ENCODE measurements around the gene MBLAC1.
A peak's percentile ranks its signal among the peaks of the same experiment; 100 is the strongest.
"Not testable (repeated sequence)": the region's sequence is repeated elsewhere in the genome, so short reads cannot be mapped to it uniquely, and the experiment has no call there.

The MBLAC1 gene

DNA sequence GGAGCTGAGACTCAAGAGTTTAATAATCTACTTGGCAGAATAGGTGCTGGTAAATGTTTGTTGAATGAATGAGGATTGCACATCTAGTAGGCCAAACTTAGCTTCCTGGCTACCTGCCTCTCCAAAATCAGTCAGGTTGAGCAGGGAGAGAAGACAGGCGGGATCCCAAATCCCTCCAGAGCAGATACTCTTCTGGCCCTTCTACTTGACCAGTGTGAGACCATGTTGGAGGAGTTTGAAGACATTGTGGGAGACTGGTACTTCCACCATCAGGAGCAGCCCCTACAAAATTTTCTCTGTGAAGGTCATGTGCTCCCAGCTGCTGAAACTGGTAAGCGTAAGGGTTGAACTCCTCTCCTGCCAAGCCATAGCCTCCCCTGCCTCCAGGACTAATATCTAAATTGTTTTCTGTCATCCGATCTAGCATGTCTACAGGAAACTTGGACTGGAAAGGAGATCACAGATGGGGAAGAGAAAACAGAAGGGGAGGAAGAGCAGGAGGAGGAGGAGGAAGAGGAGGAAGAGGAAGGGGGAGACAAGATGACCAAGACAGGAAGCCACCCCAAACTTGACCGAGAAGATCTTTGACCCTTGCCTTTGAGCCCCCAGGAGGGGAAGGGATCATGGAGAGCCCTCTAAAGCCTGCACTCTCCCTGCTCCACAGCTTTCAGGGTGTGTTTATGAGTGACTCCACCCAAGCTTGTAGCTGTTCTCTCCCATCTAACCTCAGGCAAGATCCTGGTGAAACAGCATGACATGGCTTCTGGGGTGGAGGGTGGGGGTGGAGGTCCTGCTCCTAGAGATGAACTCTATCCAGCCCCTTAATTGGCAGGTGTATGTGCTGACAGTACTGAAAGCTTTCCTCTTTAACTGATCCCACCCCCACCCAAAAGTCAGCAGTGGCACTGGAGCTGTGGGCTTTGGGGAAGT, 2.2 kb upstream of the MBLAC1 start:
- DNase-seq = no peak

GRCh38 chr7:100126239-100126930, 382 bp upstream of the MBLAC1 start:
- no peak for DNase-seq

DNA sequence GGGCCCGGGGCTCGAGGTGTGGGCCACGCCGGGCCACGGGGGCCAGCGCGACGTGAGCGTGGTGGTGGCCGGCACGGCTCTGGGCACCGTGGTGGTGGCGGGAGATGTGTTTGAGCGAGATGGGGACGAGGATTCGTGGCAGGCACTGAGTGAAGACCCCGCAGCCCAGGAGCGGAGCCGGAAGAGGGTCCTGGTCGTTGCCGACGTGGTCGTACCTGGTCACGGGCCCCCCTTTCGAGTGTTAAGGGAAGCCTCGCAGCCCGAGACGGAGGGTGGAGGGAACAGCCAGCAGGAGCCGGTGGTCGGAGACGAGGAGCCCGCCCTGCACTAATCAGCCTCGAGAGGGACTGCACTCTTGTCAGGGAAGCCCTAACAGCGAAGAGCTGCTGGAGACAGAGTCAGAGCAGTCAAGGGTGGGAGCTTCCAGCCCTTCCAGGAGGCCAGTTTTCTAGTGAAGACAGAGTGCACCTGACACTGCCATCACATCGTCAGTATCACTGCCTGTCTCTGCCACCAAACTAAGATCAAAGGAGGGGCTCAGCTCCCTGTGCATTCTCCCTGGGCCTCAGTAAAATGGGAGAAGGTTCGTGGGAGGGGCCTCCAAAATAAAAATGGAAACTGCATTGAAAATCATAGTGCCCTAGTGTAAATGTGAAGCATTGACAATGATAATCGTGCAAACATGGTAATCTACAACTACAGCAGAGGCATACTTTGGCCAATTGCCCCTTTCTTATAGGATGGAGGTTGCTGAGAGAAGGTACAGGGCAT, 1.3 kb downstream of the MBLAC1 start:
- peak in 1 of 2 donors; percentile 26 for DNase-seq

DNA sequence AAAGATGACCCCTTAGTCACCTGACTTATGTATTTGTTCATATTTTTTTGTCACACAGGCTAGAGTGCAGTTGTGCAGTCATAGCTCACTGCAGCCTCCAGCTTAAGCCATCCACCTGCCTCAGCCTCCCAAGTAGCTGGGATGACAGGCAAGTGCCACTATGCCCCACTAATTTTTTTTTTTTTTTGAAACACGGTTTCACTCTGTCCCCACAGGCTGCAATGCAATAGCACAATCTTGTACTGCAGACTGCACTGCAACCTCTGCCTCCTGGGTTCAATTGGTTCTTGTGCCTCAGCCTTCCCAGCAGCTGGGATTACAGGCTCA, 1.8 kb downstream of the MBLAC1 start:
- no peak for DNase-seq

GRCh38 chr7:100130220-100130607, 3.4 kb downstream of the MBLAC1 start:
- not testable (repeated sequence) for DNase-seq

DNA sequence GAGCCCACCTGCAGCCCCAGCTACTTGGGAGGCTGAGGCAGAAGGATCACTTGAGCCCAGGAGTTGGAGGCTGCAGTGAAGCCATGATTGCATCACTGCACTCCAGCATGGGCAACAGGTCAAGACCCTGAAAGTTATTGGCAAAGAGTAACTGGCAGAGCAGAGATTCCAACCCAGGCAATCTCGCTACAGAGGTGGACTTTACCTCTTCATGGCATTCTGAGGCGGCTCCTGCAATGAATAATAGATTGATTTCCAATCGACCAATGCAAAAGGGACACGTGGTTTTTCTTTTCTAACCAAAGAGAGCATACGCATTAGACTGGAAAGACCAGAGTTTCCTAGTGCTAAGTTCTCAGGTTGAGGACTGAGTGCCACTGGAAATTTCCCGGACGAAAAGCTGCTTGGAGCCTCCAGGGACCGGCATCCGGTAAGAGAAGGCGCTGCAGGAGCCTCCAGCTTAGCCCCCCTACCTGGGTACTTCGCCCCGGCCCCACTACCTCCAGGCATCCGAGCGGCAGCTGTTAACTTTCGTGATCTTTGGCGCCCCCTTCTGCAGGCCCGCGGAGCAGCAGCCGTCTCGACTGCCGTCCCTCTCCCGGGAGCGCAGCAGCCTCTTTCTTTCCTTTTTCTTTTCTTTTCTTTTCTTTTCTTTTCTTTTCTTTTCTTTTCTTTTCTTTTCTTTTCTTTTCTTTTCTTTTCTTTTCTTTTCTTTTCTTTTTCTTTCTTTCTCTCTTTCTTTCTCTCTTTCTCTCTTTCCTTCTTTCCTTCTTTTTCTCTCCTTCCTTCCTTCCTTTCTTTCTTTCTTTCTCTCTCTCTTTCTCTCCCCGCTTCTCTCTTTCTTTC, 4.1 kb downstream of the MBLAC1 start:
- peak; percentile 40 to 57 for DNase-seq

DNA sequence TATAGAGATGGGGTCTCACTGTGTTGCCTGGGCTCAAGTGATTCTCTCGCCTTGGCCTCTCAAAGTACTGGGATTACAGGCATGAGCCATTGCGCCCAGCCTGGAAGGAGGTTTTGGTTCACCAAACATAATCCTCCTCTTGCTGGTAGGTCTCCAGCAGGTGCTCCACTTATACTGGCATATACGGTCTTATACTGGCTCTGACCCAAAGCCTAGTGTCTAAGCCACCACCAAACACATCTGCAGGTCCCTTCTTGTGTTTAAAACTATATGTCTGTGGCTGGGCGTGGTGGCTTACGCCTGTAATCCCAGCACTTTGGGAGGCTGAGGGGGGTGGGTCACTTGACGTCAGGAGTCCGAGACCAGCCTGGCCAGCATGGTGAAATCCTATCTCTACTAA, 5.4 kb downstream of the MBLAC1 start:
- no peak for DNase-seq

- peak in 1 of 2 donors; percentile 38 for DNase-seq
These were observed 6.0 kb downstream of the MBLAC1 start for GRCh38 chr7:100132697-100133151.

- DNase-seq = no peak
These were observed 11.3 kb downstream of the MBLAC1 start for GRCh38 chr7:100137851-100138760.

DNA sequence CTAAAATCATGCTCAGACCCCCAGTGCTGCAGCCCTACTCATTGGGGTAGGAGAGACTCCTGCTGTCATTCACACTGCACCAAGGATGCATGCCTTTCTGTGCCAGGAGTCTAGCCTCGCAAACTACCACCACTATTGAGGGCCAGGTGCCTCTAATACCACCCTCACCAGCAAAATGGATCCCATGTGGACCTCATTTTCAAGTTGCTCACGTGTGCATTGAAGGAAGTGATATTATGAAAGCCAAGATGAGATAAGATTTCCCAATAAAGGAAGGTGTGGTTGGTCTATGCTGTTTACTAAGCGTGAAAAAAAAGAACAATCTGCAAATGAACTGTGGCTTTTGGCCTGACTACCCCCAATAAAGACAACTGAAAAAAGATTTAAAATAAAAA, 14.8 kb downstream of the MBLAC1 start:
- DNase-seq = no peak

GRCh38 chr7:100142461-100142860, 15.7 kb downstream of the MBLAC1 start:
- no peak for DNase-seq

DNA sequence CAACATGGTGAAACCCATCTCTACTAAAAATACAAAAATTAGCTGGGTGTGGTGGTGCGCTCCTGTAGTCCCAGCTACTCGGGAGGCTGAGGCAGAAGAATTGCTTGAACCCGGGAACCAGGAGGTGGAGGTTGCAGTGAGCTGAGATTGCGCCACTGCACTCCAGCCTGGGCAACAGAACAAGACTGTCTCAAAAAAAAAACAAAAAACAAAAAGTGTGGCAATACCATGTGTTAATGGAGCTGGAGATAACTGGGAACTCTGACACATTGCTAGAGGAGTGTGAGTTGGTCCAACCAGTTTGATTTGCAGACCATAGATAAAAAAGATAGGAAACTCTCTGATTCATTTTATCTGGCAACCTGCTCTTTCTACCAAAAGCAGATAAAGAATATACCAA, 19.6 kb downstream of the MBLAC1 start:
- not testable (repeated sequence) for DNase-seq

GRCh38 chr7:100147278-100147677, 20.5 kb downstream of the MBLAC1 start:
- DNase-seq = no peak

DNA sequence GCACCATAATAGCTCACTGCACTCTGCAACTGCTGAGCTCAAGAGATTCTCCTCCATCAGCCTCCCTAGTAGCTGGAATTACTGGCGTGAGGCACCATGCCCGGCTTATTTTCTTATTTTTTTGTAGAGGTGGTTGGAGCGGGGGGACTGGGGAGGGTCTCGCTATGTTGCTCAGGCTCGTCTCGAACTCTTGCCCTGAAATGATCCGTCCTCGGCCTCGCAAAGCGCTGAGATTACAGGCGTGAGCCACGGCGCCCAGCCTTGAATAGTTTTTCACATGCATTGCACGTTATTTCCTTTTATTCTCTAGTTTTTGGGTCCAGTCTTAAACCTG, 21.4 kb downstream of the MBLAC1 start:
- no peak for DNase-seq

GRCh38 chr7:100148559-100149328, 22.0 kb downstream of the MBLAC1 start, which contains the start of gene LAMTOR4:
Gene LAMTOR4, plus strand, starts transcription at chr7:100148918. Its CDS starts 55 bp downstream, at chr7:100148973.
- DNase-seq = peak; percentile 80 to 96

DNA sequence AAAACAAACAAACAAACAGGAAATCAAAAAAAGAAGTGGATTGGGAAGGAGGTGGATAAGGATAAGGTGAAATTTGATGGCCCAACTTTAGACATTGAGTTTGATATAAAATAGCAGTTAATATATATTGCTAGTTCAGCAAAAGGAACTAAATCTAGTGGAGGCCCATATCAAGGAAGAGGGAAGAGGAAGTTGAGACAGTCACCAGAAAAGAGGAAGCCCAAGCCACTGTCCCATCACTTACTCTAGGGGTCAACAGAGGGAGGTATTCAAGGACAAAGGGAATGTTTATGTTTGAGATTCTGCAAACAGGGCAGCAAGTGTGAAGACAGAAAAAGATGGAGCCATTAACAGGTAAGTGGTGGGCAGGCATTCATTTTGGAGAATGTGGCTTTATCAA, 25.6 kb downstream of the MBLAC1 start:
- peak in 1 of 2 donors; percentile 32 for DNase-seq

DNA sequence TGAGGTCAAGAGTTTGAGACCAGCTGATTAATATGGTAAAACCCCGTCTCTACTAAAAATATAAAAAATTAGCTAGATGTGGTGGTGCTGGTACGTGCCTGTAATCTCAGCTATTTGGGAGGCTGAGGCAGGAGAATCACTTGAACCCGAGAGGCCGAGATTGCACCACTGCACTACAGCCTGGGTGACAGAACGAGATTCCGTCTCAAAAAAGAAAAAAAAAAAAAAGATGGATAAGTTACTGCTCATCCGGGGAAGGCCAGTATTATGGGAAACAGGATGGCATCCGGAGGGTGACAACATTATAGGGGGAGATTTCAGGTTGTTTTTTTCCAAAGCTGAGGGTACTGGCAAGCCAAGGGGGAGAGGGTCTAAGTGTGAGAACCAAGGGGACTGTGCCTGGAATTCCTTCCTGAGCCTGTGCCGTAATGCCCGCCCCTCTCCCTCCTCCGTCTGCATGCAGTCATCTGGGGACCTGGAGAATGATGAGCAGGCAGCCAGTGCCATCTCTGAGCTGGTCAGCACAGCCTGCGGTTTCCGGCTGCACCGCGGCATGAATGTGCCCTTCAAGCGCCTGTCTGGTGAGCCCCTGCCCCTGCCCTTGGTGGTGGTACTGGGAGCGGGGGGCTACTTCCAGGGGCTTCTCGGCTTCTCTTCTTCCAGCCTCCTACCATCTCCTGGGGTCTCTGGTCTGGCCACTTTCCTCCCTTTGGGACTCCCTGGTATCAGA, 26.3 kb downstream of the MBLAC1 start:
- no peak for DNase-seq

DNA sequence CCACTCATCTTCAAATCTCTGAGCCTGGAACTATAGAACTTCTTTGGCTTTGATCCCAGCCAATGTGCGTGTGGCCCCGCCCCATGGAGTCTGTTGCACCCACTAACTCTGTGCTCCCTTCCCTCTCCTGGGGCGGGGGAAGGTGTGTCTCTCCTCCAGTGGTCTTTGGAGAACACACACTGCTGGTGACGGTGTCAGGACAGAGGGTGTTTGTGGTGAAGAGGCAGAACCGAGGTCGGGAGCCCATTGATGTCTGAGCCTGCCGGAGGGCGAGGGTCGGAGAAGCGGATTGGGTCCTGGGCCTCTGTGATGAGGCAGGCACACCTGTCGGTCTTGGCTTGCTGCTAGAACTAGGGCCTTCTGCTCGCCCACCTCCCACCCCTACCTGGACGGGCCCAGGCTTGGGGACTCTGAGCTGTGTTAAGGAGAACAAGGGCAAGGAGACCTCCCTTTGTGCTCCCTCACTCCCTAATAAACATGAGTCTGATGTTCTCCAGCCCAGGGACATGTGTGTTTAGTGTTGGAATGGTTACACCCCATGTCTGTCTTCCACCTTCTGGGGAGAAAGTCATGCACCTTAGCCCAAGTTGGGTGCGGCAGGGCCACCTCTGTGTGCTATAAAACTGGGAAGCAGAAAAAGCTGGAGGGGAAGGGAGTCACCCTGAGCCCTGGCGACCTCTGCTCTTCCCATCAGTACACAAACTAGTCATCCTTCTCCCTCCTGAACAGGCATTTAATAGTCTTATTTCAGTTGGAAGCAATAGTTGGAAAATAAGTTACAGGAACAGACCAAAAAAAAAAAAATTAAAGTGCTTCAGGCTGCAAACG, 27.2 kb downstream of the MBLAC1 start:
- DNase-seq = no peak

All from bone marrow (tissue), 2 donors.